IMR-90 (cell line): ENCODE measurements around the gene SEC16A. TPM values are rescaled to one million over a fixed set of nuclear protein-coding genes. Genes with fewer than 3 reads are reported as not detected.

ENCODE experiments used
- ATAC-seq: fragments of 200-7000 bp; cut with Tn5 transposase; 2 replicates; pipeline ENCODE4 v1.9.1; 2020; ENCODE audit warnings: low read depth, mild to moderate bottlenecking, moderate library complexity
- BruUV-seq: library from RNA; stranded (reverse); fragments of 400-500 nt; replicated peaks from 2 replicates; lab custom pipeline; 2021; lab: Mats Ljungman, UMichigan
- CTCF ChIA-PET: fragments of 300-600 bp; formaldehyde crosslinking; extraction: SDS; loops from one replicate; lab custom pipeline; 2021; ENCODE audit warnings: antibody characterized with exemption; lab: Yijun Ruan, JAX
- POLR2A ChIA-PET: fragments of 300-600 bp; sonication (Branson Sonifier 250); formaldehyde crosslinking; loops from one replicate; lab custom pipeline; 2022; ENCODE audit warnings: antibody characterized with exemption; ENCODE audit not compliant: unreplicated experiment; lab: Charles Lee
- DNase-seq: peaks from one replicate; pipeline ENCODE4 v3.0.0; 2013
- H2AFZ ChIP-seq: replicated peaks from 2 replicates; pipeline ENCODE3; 2013; ENCODE audit warnings: low read length, mild to moderate bottlenecking; ENCODE audit not compliant: poor library complexity
- H2AK5ac ChIP-seq: 2 replicates; pipeline ENCODE4 v1.6.1; 2013; ENCODE audit warnings: low read depth, low read length, inconsistent platforms
- H2AK9ac ChIP-seq: replicated peaks from 2 replicates; pipeline ENCODE3; 2013; ENCODE audit warnings: mild to moderate bottlenecking, low read depth, low read length, moderate library complexity; ENCODE audit not compliant: poor library complexity
- H2BK120ac ChIP-seq: 2 replicates; pipeline ENCODE4 v1.6.1; 2013; ENCODE audit warnings: low read depth, low read length, inconsistent platforms
- H2BK15ac ChIP-seq: 3 replicates; pipeline ENCODE4 v1.6.1; 2013; ENCODE audit warnings: low read depth, low read length, inconsistent platforms
- H2BK20ac ChIP-seq: 2 replicates; pipeline ENCODE4 v1.6.1; 2013; ENCODE audit warnings: low read depth, mild to moderate bottlenecking, inconsistent platforms, low read length, moderate library complexity
- H2BK5ac ChIP-seq: 2 replicates; pipeline ENCODE4 v1.6.1; 2013; ENCODE audit warnings: mild to moderate bottlenecking, low read depth, low read length, inconsistent platforms; ENCODE audit not compliant: poor library complexity, severe bottlenecking
- H3K14ac ChIP-seq: replicated peaks from 2 replicates; pipeline ENCODE4 v1.6.1; 2013; ENCODE audit warnings: low read depth, low read length, inconsistent platforms
- H3K18ac ChIP-seq: 2 replicates; pipeline ENCODE4 v1.6.1; 2013; ENCODE audit warnings: low read depth, low read length, control low read depth
- H3K23ac ChIP-seq: 2 replicates; pipeline ENCODE4 v1.6.1; 2013; ENCODE audit warnings: low read depth, low read length, inconsistent platforms
- H3K27ac ChIP-seq: 2 replicates; pipeline ENCODE4 v1.5.1; 2013; ENCODE audit warnings: mild to moderate bottlenecking, control low read depth, low read length; ENCODE audit not compliant: insufficient read depth
- H3K27me3 ChIP-seq: 2 replicates; pipeline ENCODE4 v1.6.1; 2013; ENCODE audit warnings: low read length; ENCODE audit not compliant: control insufficient read depth, insufficient read depth
- H3K36me3 ChIP-seq: 2 replicates; pipeline ENCODE4 v1.6.1; 2013; ENCODE audit warnings: low read length, mixed read lengths; ENCODE audit not compliant: control insufficient read depth, insufficient read depth
- H3K4ac ChIP-seq: 2 replicates; pipeline ENCODE4 v1.6.1; 2013; ENCODE audit warnings: low read depth, low read length, inconsistent platforms
- H3K4me1 ChIP-seq: 2 replicates; pipeline ENCODE4 v1.6.1; 2013; ENCODE audit warnings: low read length, mixed read lengths; ENCODE audit not compliant: control insufficient read depth, insufficient read depth
- H3K4me2 ChIP-seq: 2 replicates; pipeline ENCODE4 v1.6.1; 2013; ENCODE audit warnings: low read depth, mild to moderate bottlenecking, control low read depth, low read length, moderate library complexity
- H3K4me3 ChIP-seq: 2 replicates; pipeline ENCODE4 v1.5.1; 2013; ENCODE audit warnings: low read depth, mild to moderate bottlenecking, control low read depth, low read length, moderate library complexity; ENCODE audit not compliant: insufficient read depth
- H3K56ac ChIP-seq: 2 replicates; pipeline ENCODE4 v1.6.1; 2013; ENCODE audit warnings: low read length, inconsistent platforms; ENCODE audit not compliant: insufficient read depth; ENCODE audit errors: extremely low read depth
- H3K79me1 ChIP-seq, 2 experiments: 2 replicates each; pipeline ENCODE4 v1.6.1; 2013; ENCODE audit warnings: low read length in 2 of 2, inconsistent platforms in 1 of 2, low read depth in 1 of 2
- H3K9ac ChIP-seq: 2 replicates; pipeline ENCODE4 v1.6.1; 2013; ENCODE audit warnings: low read depth, low read length, control low read depth
- H3K9me1 ChIP-seq: 2 replicates; pipeline ENCODE4 v1.6.1; 2013; ENCODE audit warnings: low read length, inconsistent platforms; ENCODE audit not compliant: insufficient read depth
- H3K9me3 ChIP-seq: 2 replicates; pipeline ENCODE4 v1.6.1; 2013; ENCODE audit warnings: low read length; ENCODE audit not compliant: control insufficient read depth, insufficient read depth
- H4K20me1 ChIP-seq: 2 replicates; pipeline ENCODE4 v1.6.1; 2013; ENCODE audit warnings: low read length, inconsistent platforms; ENCODE audit not compliant: insufficient read depth
- H4K5ac ChIP-seq: 2 replicates; pipeline ENCODE4 v1.6.1; 2013; ENCODE audit warnings: mild to moderate bottlenecking, low read depth, low read length, control low read depth
- H4K8ac ChIP-seq, 2 experiments: 2 replicates each; pipeline ENCODE4 v1.6.1; 2013; ENCODE audit warnings: low read depth in 2 of 2, low read length in 2 of 2, control low read depth in 1 of 2, inconsistent platforms in 1 of 2
- H4K91ac ChIP-seq: 2 replicates; pipeline ENCODE4 v1.6.1; 2013; ENCODE audit warnings: low read depth, low read length, inconsistent platforms; ENCODE audit not compliant: insufficient read depth
- BHLHE40 ChIP-seq: fragments of 150-350 bp; IDR thresholded peaks from 2 replicates; pipeline ENCODE4 v1.6.1; 2016; ENCODE audit warnings: mild to moderate bottlenecking, low read depth, low read length
- CEBPB ChIP-seq: IDR thresholded peaks from 2 replicates; pipeline ENCODE4 v1.6.1; 2012; ENCODE audit warnings: low read depth, low read length, improper control_type of control experiment
- ELK1 ChIP-seq: fragments of 150-350 bp; IDR thresholded peaks from 2 replicates; pipeline ENCODE4 v1.6.1; 2016; ENCODE audit warnings: low read depth, mild to moderate bottlenecking, low read length, moderate library complexity, borderline replicate concordance
- FOS ChIP-seq: fragments of 150-350 bp; IDR thresholded peaks from 2 replicates; pipeline ENCODE4 v1.6.1; 2016; ENCODE audit warnings: low read depth, low read length
- MAFK ChIP-seq: IDR thresholded peaks from 2 replicates; pipeline ENCODE4 v1.6.1; 2012; ENCODE audit warnings: low read depth, low read length, improper control_type of control experiment
- MAZ ChIP-seq: IDR thresholded peaks from 2 replicates; pipeline ENCODE4 v1.6.1; 2012; ENCODE audit warnings: low read depth, mild to moderate bottlenecking, low read length, improper control_type of control experiment, moderate library complexity, borderline replicate concordance
- MXI1 ChIP-seq: IDR thresholded peaks from 2 replicates; pipeline ENCODE4 v1.6.1; 2012; ENCODE audit warnings: low read depth, mild to moderate bottlenecking, low read length, moderate library complexity, borderline replicate concordance
- NFE2L2 ChIP-seq: fragments of 150-350 bp; IDR thresholded peaks from 2 replicates; pipeline ENCODE4 v1.6.1; 2016; ENCODE audit warnings: low read depth, mild to moderate bottlenecking, low read length
- RAD21 ChIP-seq: IDR thresholded peaks from 2 replicates; pipeline ENCODE4 v1.6.1; 2012; ENCODE audit warnings: low read length, improper control_type of control experiment
- SMC3 ChIP-seq: fragments of 150-350 bp; IDR thresholded peaks from 2 replicates; pipeline ENCODE4 v1.6.1; 2016; ENCODE audit warnings: low read depth, mild to moderate bottlenecking, antibody characterized with exemption, low read length, moderate library complexity
- USF2 ChIP-seq: fragments of 150-350 bp; IDR thresholded peaks from 2 replicates; pipeline ENCODE4 v1.6.1; 2017; ENCODE audit warnings: mild to moderate bottlenecking, antibody characterized with exemption, low read length, low read depth
- WGBS, 2 experiments: methylation state at CpG; one replicate each; pipeline versions ENCODE4 v1.1.5 to v1.1.7; 2013; ENCODE audit warnings: missing lambda C conversion rate in 2 of 2; ENCODE audit not compliant: insufficient read length in 1 of 2; ENCODE audit errors: extremely low coverage in 2 of 2; 5-methylcytosine and 5-hydroxymethylcytosine counted together
- dilution Hi-C: fragments of 300-500 bp; cut with HindIII; formaldehyde crosslinking; loops from one replicate; pipeline ENCODE4 v1.14.3; 2018; ENCODE audit warnings: low sequenced_read_pairs; ENCODE audit not compliant: unreplicated experiment
- in situ Hi-C: fragments of 300-500 bp; cut with MboI; formaldehyde crosslinking; loops from 3 replicates; pipeline ENCODE4 v1.14.3; 2019; ENCODE audit warnings: low sequenced_read_pairs, inconsistent platforms, mixed read lengths
- intact Hi-C: fragments of 100-400 bp; cut with micrococcal nuclease; formaldehyde crosslinking; loops from 2 replicates; pipeline ENCODE4 v1.10.0; 2022
- polyA plus RNA-seq, 3 experiments: library from polyadenylated mRNA; depleted of rRNA; stranded (reverse); fragments of >200 nt; gene quantifications; 2 replicates each; pipeline ENCODE4 v1.2.3, GENCODE V29; 2012; ENCODE audit warnings: low replicate concordance in 1 of 3
- total RNA-seq: library from RNA; depleted of rRNA; stranded (reverse); fragments of >200 nt; gene quantifications from 2 replicates; pipeline ENCODE4 v1.2.3, GENCODE V29; 2012

Gene SEC16A
- total and polyA plus RNA-seq, 2 of the 4 experiments (the other 2 are of a cell fraction): 12.2 to 48.1 TPM

GRCh38 chr9:136514022-136514714, 31.3 kb upstream of the SEC16A start:
- Histone ChIP-seq H3K79me1 (no peaks in the 10 kb centered on the region), H3K23ac (no peak overlapping the region), H3K27ac (no peak overlapping the region), H2AK5ac (no peak overlapping the region), H2AFZ (peak overlapping the region; percentile 58), H2BK15ac (no peak overlapping the region), H4K20me1 (no peaks in the 10 kb centered on the region), H3K27me3 (no peaks in the 10 kb centered on the region), H4K5ac (no peak overlapping the region), H3K18ac (no peak overlapping the region), H3K36me3 (peaks cover 77% of the 10 kb centered on the region), H4K8ac (no peak overlapping the region), H3K4me3 (no peak overlapping the region), H3K14ac (no peak overlapping the region), H3K4me2 (no peak overlapping the region), H3K9ac (no peak overlapping the region), H4K91ac (no peak overlapping the region), H2BK5ac (no peak overlapping the region), H3K4me1 (no peaks in the 10 kb centered on the region), H3K9me1 (no peaks in the 10 kb centered on the region), H2BK120ac (no peak overlapping the region), H3K9me3 (no peaks in the 10 kb centered on the region), H2BK20ac (no peak overlapping the region), H3K4ac (no peak overlapping the region), H3K56ac (no peak overlapping the region), H2AK9ac (no peak overlapping the region)
- WGBS, 2 experiments: 88% methylated on average over 21 of the region's 29 CpGs; no CpG with 5 or more reads in 1 of the 2 experiments
- intact Hi-C loops: no loop called here
- ChIA-PET POLR2A (no interaction called here), CTCF (no interaction called here)
- dilution Hi-C loops: no loop called here
- DNase-seq (no peak), ATAC-seq (no peak)
- no peak for TF ChIP-seq MXI1
- no peak for TF ChIP-seq NFE2L2
- no peak for TF ChIP-seq BHLHE40
- no peak for TF ChIP-seq MAZ
- TF ChIP-seq MAFK: no peak
- no peak for TF ChIP-seq ELK1
- TF ChIP-seq FOS: no peak
- TF ChIP-seq RAD21: no peak
- no peak for TF ChIP-seq SMC3
- no peak for TF ChIP-seq USF2
- no peak for TF ChIP-seq CEBPB
- in situ Hi-C loops: no loop called here
- BruUV-seq: no TSS peak
